Measurements from ENCODE around the gene NGRN.

The NGRN gene

GRCh38 chr15:90243943-90244639 lies 21.4 kb upstream of the NGRN start:
- TF ChIP-seq, protein P1, sequence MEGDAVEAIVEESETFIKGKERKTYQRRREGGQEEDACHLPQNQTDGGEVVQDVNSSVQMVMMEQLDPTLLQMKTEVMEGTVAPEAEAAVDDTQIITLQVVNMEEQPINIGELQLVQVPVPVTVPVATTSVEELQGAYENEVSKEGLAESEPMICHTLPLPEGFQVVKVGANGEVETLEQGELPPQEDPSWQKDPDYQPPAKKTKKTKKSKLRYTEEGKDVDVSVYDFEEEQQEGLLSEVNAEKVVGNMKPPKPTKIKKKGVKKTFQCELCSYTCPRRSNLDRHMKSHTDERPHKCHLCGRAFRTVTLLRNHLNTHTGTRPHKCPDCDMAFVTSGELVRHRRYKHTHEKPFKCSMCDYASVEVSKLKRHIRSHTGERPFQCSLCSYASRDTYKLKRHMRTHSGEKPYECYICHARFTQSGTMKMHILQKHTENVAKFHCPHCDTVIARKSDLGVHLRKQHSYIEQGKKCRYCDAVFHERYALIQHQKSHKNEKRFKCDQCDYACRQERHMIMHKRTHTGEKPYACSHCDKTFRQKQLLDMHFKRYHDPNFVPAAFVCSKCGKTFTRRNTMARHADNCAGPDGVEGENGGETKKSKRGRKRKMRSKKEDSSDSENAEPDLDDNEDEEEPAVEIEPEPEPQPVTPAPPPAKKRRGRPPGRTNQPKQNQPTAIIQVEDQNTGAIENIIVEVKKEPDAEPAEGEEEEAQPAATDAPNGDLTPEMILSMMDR (IDR thresholded peaks at IDR 0.05; ENCODE audit: low read length): no peak
- TF ChIP-seq EZH2 (IDR thresholded peaks at IDR 0.05; ENCODE audit: borderline replicate concordance, low read length): no peak
- H3K36me3 ChIP-seq (ENCODE audit: insufficient read depth, low read length): peaks cover 6% of the 10 kb centered on the region; the same call in 1 of the 2 replicates
- H3K4me2 ChIP-seq (ENCODE audit: low read length): no peak overlapping the region

GRCh38 chr15:90248789-90249202 lies 16.7 kb upstream of the NGRN start:
- Histone ChIP-seq H3K4me1 (ENCODE audit: insufficient read depth, low read length, severe bottlenecking) (peaks cover 4% of the 10 kb centered on the region), H4K20me1 (ENCODE audit: insufficient read depth, low read length) (no peaks in the 10 kb centered on the region), H3K4me3 (ENCODE audit: low read depth, low read length, poor library complexity, severe bottlenecking) (no peak overlapping the region), H3F3A (ENCODE audit: insufficient read depth, low read length) (no peaks in the 10 kb centered on the region), H3K36me3 (ENCODE audit: insufficient read depth, low read length) (no peaks in the 10 kb centered on the region), H3K4me2 (ENCODE audit: low read length) (no peak overlapping the region), H3K27me3 (ENCODE audit: insufficient read depth, low read length) (0 out of 2 replicates have a peak, but pooled peaks cover 10% of the 10 kb centered on the region), H3K79me2 (ENCODE audit: insufficient read depth, low read length) (no peaks in the 10 kb centered on the region), H3K9me2 (ENCODE audit: low read depth, low read length) (no peaks in the 10 kb centered on the region), H3K9me3 (ENCODE audit: low read length) (no peaks in the 10 kb centered on the region), H3K27ac (ENCODE audit: low read depth, low read length, poor library complexity, severe bottlenecking) (no peak overlapping the region), H3K9ac (ENCODE audit: low read length) (no peak overlapping the region), H2AFZ (ENCODE audit: low read length) (no peak overlapping the region)
- TF ChIP-seq EZH2 (IDR thresholded peaks at IDR 0.05; ENCODE audit: borderline replicate concordance, low read length): no peak
- TF ChIP-seq, protein P1 (IDR thresholded peaks at IDR 0.05; ENCODE audit: low read length): no peak

More at GRCh38 chr15:90243943-90244639, 21.4 kb upstream of the NGRN start:
- no peaks in the 10 kb centered on the region for H3K79me2 ChIP-seq (ENCODE audit: insufficient read depth, low read length)
- H3K9me2 ChIP-seq (ENCODE audit: low read depth, low read length): no peaks in the 10 kb centered on the region
- no peaks in the 10 kb centered on the region for H3K4me1 ChIP-seq (ENCODE audit: insufficient read depth, low read length, severe bottlenecking)
- no peaks in the 10 kb centered on the region for H4K20me1 ChIP-seq (ENCODE audit: insufficient read depth, low read length)
- H3K9me3 ChIP-seq (ENCODE audit: low read length): no peaks in the 10 kb centered on the region
- H2AFZ ChIP-seq (ENCODE audit: low read length): no peak overlapping the region
- H3K27me3 ChIP-seq (ENCODE audit: insufficient read depth, low read length): no peaks in the 10 kb centered on the region
- no peaks in the 10 kb centered on the region for H3F3A ChIP-seq (ENCODE audit: insufficient read depth, low read length)
- H3K27ac ChIP-seq (ENCODE audit: low read depth, low read length, poor library complexity, severe bottlenecking): no peak overlapping the region
- no peak overlapping the region for H3K4me3 ChIP-seq (ENCODE audit: low read depth, low read length, poor library complexity, severe bottlenecking)
- no peak overlapping the region for H3K9ac ChIP-seq (ENCODE audit: low read length)

DNA sequence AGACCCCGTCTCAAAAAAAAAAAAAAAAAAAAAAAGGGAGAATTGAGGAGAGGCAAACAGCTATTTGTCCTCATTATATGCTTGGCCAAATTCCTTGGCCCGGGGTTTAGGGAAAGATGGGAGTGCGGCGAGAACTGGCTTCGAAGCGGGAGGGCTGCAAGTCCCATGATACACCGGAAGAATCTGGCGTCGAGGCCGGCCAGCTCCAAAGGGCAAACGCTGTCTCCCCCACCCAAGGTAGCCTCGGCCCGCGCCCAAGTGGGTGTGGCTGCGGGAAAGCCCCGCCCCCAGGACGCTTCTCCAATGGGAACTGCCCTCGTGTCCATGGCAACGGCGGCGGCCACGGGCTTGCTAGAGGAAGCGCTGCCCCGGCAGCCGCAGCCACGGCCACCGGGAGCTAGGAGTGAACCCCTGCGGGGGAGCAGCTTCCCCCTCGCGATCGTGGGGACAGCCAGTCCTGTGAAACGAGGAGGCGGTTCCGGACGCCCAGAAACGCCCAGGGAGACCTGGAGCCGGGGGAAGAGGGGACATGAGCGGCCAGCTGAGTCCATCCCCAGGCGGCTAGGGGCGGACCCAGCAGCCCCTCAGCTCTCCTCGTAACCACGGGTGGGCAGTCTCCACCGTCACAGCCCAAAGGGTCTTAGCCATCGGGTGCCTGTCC lies 16.1 kb upstream of the NGRN start, which contains the start of gene TTLL13:
TSS of gene TTLL13 (plus strand) at position 354 of the 661 bp plus-strand sequence. CDS start 1,075 bp downstream, outside the sequence.
- Histone ChIP-seq H3K4me2 (ENCODE audit: low read length) (peak within 1 kb of the TSS; percentile 58), H3K27me3 (ENCODE audit: insufficient read depth, low read length) (0 out of 2 replicates have a peak, but pooled peaks cover 10% of the 10 kb centered on the region), H3F3A (ENCODE audit: insufficient read depth, low read length) (no peaks in the 10 kb centered on the region), H3K9me2 (ENCODE audit: low read depth, low read length) (no peaks in the 10 kb centered on the region), H4K20me1 (ENCODE audit: insufficient read depth, low read length) (no peaks in the 10 kb centered on the region), H3K27ac (ENCODE audit: low read depth, low read length, poor library complexity, severe bottlenecking) (no peak within 1 kb of the TSS), H2AFZ (ENCODE audit: low read length) (no peak within 1 kb of the TSS), H3K36me3 (ENCODE audit: insufficient read depth, low read length) (no peaks in the 10 kb centered on the region), H3K9me3 (ENCODE audit: low read length) (no peaks in the 10 kb centered on the region), H3K4me3 (ENCODE audit: low read depth, low read length, poor library complexity, severe bottlenecking) (peak within 1 kb of the TSS; percentile 46), H3K79me2 (ENCODE audit: insufficient read depth, low read length) (no peaks in the 10 kb centered on the region), H3K4me1 (ENCODE audit: insufficient read depth, low read length, severe bottlenecking) (peaks cover 4% of the 10 kb centered on the region), H3K9ac (ENCODE audit: low read length) (no peak within 1 kb of the TSS; the same call in 1 of the 2 replicates)
- TF ChIP-seq, protein P1 (IDR thresholded peaks at IDR 0.05; ENCODE audit: low read length): no peak
- no peak for TF ChIP-seq EZH2 (IDR thresholded peaks at IDR 0.05; ENCODE audit: borderline replicate concordance, low read length)

Measured in OCI-LY1 (cell line).